LNCaP clone FGC (cell line): ENCODE measurements around the gene GAS6.

ENCODE experiments used
- DNase-seq: peaks from one replicate; pipeline ENCODE4 v3.0.0-alpha.2; 2011; ENCODE audit warnings: low read depth
- H3K4me3 ChIP-seq: 2 replicates; pipeline ENCODE4 v1.5.1; 2011; ENCODE audit warnings: mild to moderate bottlenecking, low read depth, low read length, control low read depth
- TF ChIP-seq, protein P1 (sequence below): IDR thresholded peaks from 2 replicates; pipeline ENCODE4 v1.5.1; 2012; ENCODE audit warnings: mild to moderate bottlenecking; ENCODE audit not compliant: control insufficient read depth, insufficient read depth; ENCODE audit errors: extremely low read depth

GAS6 gene

GRCh38 chr13:113898391-113898790 lies 34.5 kb upstream of the GAS6 start:
- DNase-seq, result no peak
- no peak overlapping the region for H3K4me3 ChIP-seq
- TF ChIP-seq, protein P1, sequence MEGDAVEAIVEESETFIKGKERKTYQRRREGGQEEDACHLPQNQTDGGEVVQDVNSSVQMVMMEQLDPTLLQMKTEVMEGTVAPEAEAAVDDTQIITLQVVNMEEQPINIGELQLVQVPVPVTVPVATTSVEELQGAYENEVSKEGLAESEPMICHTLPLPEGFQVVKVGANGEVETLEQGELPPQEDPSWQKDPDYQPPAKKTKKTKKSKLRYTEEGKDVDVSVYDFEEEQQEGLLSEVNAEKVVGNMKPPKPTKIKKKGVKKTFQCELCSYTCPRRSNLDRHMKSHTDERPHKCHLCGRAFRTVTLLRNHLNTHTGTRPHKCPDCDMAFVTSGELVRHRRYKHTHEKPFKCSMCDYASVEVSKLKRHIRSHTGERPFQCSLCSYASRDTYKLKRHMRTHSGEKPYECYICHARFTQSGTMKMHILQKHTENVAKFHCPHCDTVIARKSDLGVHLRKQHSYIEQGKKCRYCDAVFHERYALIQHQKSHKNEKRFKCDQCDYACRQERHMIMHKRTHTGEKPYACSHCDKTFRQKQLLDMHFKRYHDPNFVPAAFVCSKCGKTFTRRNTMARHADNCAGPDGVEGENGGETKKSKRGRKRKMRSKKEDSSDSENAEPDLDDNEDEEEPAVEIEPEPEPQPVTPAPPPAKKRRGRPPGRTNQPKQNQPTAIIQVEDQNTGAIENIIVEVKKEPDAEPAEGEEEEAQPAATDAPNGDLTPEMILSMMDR, result no peak

DNA sequence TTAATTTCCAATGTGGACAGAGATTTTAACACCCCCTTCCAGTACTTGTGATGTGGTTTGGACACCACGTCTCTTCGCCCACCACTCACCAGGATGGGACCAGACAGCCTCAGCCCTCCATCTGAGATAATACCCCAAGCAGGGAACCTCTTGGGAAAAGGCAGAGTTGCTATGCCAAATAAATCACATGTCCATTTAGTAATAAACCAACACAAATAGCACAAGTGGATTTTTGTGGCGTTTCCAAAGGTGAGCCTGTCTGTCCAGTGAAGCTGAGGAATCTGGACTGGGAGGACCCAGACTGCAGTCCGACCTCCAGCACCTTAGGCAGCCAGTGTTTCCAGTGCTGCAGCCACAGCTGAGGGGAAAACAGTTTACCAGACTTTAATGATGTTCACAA lies 34.1 kb upstream of the GAS6 start:
- H3K4me3 ChIP-seq, result no peak overlapping the region
- TF ChIP-seq, protein P1, result no peak
- no peak for DNase-seq

- no peak for DNase-seq
- no peak overlapping the region for H3K4me3 ChIP-seq
- TF ChIP-seq, protein P1, result no peak
These were observed 33.3 kb upstream of the GAS6 start for GRCh38 chr13:113897161-113897560.

- TF ChIP-seq, protein P1, result no peak
- DNase-seq, result no peak
- H3K4me3 ChIP-seq, result no peak overlapping the region
These were observed 31.6 kb upstream of the GAS6 start for GRCh38 chr13:113895436-113895835.

- DNase-seq, result no peak
- TF ChIP-seq, protein P1, result no peak
- H3K4me3 ChIP-seq, result no peak overlapping the region
These were observed 27.1 kb upstream of the GAS6 start for GRCh38 chr13:113890774-113891480.

- DNase-seq, result no peak
- no peak overlapping the region for H3K4me3 ChIP-seq
- TF ChIP-seq, protein P1, result no peak
These were observed 25.6 kb upstream of the GAS6 start for GRCh38 chr13:113889467-113889866.
